ENCODE measurements around the gene PTPRN2.

DNA sequence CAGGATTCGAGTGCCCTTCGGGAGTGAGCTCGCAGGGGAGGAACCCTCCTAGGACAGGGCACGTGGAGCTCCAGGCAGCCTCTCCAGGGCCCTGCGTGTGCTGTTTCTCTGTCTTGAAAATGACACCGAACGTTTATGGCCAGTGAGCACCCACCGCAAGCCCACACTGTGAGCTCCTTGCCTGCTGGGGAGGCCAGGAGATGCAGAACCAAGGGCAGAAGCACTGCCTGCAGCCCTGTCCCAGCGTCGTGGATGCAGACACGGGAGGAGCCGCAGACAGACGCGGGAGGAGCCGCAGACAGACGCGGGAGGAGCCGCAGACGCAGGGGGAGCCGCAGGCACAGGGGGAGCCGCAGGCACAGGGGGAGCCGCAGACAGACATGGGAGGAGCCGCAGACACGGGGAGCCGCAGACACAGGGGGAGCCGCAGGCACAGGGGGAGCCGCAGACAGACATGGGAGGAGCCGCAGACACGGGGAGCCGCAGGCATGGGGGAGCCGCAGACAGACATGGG, 314.4 kb downstream of the PTPRN2 start:
- TF ChIP-seq, protein P1, sequence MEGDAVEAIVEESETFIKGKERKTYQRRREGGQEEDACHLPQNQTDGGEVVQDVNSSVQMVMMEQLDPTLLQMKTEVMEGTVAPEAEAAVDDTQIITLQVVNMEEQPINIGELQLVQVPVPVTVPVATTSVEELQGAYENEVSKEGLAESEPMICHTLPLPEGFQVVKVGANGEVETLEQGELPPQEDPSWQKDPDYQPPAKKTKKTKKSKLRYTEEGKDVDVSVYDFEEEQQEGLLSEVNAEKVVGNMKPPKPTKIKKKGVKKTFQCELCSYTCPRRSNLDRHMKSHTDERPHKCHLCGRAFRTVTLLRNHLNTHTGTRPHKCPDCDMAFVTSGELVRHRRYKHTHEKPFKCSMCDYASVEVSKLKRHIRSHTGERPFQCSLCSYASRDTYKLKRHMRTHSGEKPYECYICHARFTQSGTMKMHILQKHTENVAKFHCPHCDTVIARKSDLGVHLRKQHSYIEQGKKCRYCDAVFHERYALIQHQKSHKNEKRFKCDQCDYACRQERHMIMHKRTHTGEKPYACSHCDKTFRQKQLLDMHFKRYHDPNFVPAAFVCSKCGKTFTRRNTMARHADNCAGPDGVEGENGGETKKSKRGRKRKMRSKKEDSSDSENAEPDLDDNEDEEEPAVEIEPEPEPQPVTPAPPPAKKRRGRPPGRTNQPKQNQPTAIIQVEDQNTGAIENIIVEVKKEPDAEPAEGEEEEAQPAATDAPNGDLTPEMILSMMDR (IDR thresholded peaks at IDR 0.05) = no peak
- no peak for TF ChIP-seq ZFX (IDR thresholded peaks at IDR 0.05; ENCODE audit: borderline replicate concordance)
